ENCODE results near the gene CYTH1.
"Not testable (repeated sequence)": the region's sequence is repeated elsewhere in the genome, so short reads cannot be mapped to it uniquely, and the experiment has no call there.

Gene CYTH1

DNA sequence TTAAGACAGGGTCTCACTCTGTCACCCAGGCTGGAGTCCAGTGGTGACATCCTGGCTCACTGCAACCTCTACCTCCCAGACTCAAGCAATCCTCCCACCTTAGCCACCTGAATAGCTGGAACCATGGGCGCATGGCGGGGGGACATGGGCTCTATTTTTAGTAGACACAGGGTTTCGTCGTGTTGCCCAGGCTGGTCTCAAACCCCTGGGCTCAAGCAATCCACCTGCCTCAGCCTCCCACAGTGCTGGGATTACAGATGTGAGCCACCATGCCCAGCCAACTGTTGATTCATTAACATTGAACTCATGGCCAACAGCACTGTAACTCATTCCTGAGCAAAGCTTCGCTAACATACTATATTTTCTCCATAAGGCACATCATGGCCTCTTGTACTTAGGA is 31.1 kb downstream of the CYTH1 start:
- peaks cover 19% of the 10 kb centered on the region for H3K36me3 Mint-ChIP-seq (ENCODE audit: low read depth)
- H3K4me1 Mint-ChIP-seq (ENCODE audit: low read depth): peaks cover 72% of the 10 kb centered on the region
- not testable (repeated sequence) for H3K27me3 Mint-ChIP-seq (ENCODE audit: low read depth); H3K9me3 Mint-ChIP-seq; DNase-seq (ENCODE audit: low spot score)
- H3K4me3 Mint-ChIP-seq: peak overlapping the region; percentile 27
- peak overlapping the region; percentile 80 for H3K27ac Mint-ChIP-seq

- peak overlapping the region; percentile 80 for H3K4me3 Mint-ChIP-seq
- H3K27me3 Mint-ChIP-seq (ENCODE audit: low read depth): no peaks in the 10 kb centered on the region
- H3K9me3 Mint-ChIP-seq: no peaks in the 10 kb centered on the region
- peaks cover 80% of the 10 kb centered on the region for H3K4me1 Mint-ChIP-seq (ENCODE audit: low read depth)
- peaks cover 25% of the 10 kb centered on the region for H3K36me3 Mint-ChIP-seq (ENCODE audit: low read depth)
- peak; percentile 78 for DNase-seq (ENCODE audit: low spot score)
- peak overlapping the region; percentile 90 for H3K27ac Mint-ChIP-seq
Measured at GRCh38 chr17:78748730-78749317, 33.2 kb downstream of the CYTH1 start.

DNA sequence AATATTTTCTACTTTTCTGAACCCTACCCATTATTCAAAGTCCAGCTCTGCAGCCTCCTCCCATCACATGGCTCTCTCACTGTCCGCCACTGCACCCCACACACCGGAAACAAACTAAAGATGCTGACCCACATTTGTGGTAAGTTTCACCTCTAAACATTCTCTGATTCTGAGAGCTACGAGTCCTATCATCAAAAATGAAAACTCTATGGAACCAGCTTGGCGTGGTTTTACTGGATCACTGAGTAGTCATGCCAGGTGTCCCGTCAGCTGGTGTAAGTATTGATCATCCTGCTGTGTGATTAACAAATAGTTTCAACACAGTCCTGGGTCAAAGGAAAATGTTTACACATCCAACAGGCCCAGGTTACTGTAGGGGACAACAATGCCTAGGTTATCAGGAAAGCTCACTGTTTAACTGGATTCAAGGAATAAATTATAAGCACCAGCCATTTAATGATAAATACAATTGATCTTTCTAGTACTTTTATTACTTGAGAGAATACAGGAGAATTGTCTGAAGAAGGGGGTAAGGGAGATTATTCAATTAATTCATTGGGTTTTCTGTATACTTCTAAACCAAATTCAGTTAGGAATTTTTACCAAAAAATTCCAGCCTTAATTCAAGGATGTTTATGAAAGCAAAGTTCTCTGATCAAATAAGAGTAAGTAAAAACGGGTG is 33.9 kb downstream of the CYTH1 start:
- Mint-ChIP-seq H3K4me3 (peak overlapping the region; percentile 80), H3K9me3 (no peaks in the 10 kb centered on the region), H3K27me3 (ENCODE audit: low read depth) (no peaks in the 10 kb centered on the region), H3K4me1 (ENCODE audit: low read depth) (peaks cover 83% of the 10 kb centered on the region), H3K36me3 (ENCODE audit: low read depth) (peaks cover 29% of the 10 kb centered on the region), H3K27ac (peak overlapping the region; percentile 90)
- peak; percentile 72 for DNase-seq (ENCODE audit: low spot score)

DNA sequence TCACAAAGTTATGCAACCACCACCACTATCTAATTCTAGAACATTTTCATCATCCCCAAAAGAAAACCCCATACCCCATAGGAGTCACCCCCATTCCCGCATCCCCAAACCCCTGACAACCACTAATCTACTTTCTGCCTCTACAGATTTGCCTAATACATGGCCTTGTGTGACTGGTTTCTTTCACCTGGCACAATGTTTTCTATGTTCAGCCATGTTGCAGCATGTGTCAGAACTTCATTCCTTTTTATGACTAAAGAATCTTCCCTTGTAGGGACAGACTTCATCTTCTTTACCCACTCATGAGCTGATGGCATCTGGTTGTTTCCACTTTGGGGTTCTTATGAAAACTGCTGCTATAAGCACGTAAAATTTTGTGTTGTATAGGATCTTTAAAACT is 34.6 kb downstream of the CYTH1 start:
- H3K36me3 Mint-ChIP-seq (ENCODE audit: low read depth): peaks cover 31% of the 10 kb centered on the region

DNA sequence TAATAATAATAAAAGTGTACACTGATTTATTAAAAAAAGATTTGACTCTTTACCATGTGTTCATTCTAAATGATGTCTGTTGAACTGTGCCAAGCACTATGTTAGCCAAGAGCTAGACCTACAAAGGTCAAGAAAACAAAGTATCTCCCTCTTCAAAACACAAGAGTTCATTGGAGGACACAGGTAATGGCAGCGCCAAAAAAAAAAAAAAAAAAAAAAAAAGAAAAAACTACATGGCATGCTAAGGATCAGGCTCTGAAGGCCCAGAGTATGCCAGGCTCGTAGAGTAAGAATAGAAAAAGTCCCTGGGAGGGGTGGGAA is 35.2 kb downstream of the CYTH1 start:
- Mint-ChIP-seq H3K36me3 (ENCODE audit: low read depth) (peaks cover 35% of the 10 kb centered on the region), H3K4me3 (peak overlapping the region; percentile 80), H3K27ac (peak overlapping the region; percentile 90), H3K4me1 (ENCODE audit: low read depth) (peaks cover 81% of the 10 kb centered on the region), H3K9me3 (no peaks in the 10 kb centered on the region), H3K27me3 (ENCODE audit: low read depth) (no peaks in the 10 kb centered on the region)
- DNase-seq (ENCODE audit: low spot score): no peak

More for the DNA sequence above, 34.6 kb downstream of the CYTH1 start:
- Mint-ChIP-seq H3K4me3 (peak overlapping the region; percentile 80), H3K27me3 (ENCODE audit: low read depth) (no peaks in the 10 kb centered on the region), H3K4me1 (ENCODE audit: low read depth) (peaks cover 81% of the 10 kb centered on the region), H3K9me3 (no peaks in the 10 kb centered on the region), H3K27ac (peak overlapping the region; percentile 90)
- DNase-seq (ENCODE audit: low spot score): no peak

DNA sequence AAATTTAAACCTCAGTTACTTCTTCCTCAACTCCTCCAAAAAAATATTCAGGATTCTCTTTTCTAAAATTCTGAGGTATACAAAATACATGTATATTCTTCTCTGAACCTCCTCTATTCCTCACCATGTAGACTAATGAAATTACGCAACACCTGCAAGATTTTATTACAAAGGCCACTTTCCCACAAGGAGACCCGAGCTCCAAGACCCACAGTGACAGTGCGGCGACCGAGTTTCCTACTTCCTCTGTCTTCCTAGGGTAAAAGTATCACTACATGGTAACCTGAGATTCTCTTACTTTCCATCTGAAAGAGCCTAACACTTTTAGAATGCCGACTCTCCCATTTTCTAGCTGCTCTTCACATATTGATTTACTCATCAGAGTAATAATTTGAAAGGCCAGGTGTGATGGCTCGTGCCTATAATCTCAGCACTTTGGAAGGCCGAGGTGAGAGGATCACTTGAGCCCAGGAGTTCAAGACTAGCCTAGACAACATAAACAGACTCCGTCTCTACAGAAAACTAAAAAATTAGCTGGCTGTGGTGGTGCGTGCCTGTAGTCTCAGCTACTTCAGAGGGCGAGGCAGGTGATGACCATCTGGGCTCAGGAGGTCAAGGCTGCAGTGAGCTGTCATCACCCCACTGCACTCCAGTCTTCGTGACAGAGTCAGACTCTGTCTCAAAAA is 35.7 kb downstream of the CYTH1 start:
- Mint-ChIP-seq H3K4me1 (ENCODE audit: low read depth) (peaks cover 80% of the 10 kb centered on the region), H3K9me3 (no peaks in the 10 kb centered on the region), H3K27ac (peak overlapping the region; percentile 60), H3K4me3 (peak overlapping the region; percentile 19), H3K27me3 (ENCODE audit: low read depth) (no peaks in the 10 kb centered on the region), H3K36me3 (ENCODE audit: low read depth) (peaks cover 36% of the 10 kb centered on the region)
- no peak for DNase-seq (ENCODE audit: low spot score)

- peaks cover 36% of the 10 kb centered on the region for H3K36me3 Mint-ChIP-seq (ENCODE audit: low read depth)
Measured at GRCh38 chr17:78745407-78746088, 36.5 kb downstream of the CYTH1 start.

GRCh38 chr17:78742901-78743300 is 39.2 kb downstream of the CYTH1 start:
- peaks cover 43% of the 10 kb centered on the region for H3K36me3 Mint-ChIP-seq (ENCODE audit: low read depth)
- no peak overlapping the region for H3K27ac Mint-ChIP-seq
- H3K9me3 Mint-ChIP-seq: no peaks in the 10 kb centered on the region
- H3K27me3 Mint-ChIP-seq (ENCODE audit: low read depth): no peaks in the 10 kb centered on the region
- peak overlapping the region; percentile 2 for H3K4me3 Mint-ChIP-seq
- peaks cover 78% of the 10 kb centered on the region for H3K4me1 Mint-ChIP-seq (ENCODE audit: low read depth)
- no peak for DNase-seq (ENCODE audit: low spot score)

More at GRCh38 chr17:78745407-78746088, 36.5 kb downstream of the CYTH1 start:
- no peaks in the 10 kb centered on the region for H3K27me3 Mint-ChIP-seq (ENCODE audit: low read depth)
- peaks cover 74% of the 10 kb centered on the region for H3K4me1 Mint-ChIP-seq (ENCODE audit: low read depth)
- H3K9me3 Mint-ChIP-seq: no peaks in the 10 kb centered on the region
- H3K4me3 Mint-ChIP-seq: peak overlapping the region; percentile 47
- DNase-seq (ENCODE audit: low spot score): no peak
- H3K27ac Mint-ChIP-seq: peak overlapping the region; percentile 60

GRCh38 chr17:78741644-78742284 is 40.3 kb downstream of the CYTH1 start:
- Mint-ChIP-seq H3K27me3 (ENCODE audit: low read depth) (no peaks in the 10 kb centered on the region), H3K4me3 (peak overlapping the region; percentile 48), H3K9me3 (no peaks in the 10 kb centered on the region), H3K36me3 (ENCODE audit: low read depth) (peaks cover 41% of the 10 kb centered on the region), H3K27ac (peak overlapping the region; percentile 56), H3K4me1 (ENCODE audit: low read depth) (peaks cover 81% of the 10 kb centered on the region)
- no peak for DNase-seq (ENCODE audit: low spot score)

- Mint-ChIP-seq H3K36me3 (ENCODE audit: low read depth) (peaks cover 37% of the 10 kb centered on the region), H3K4me1 (ENCODE audit: low read depth) (peaks cover 78% of the 10 kb centered on the region), H3K9me3 (no peaks in the 10 kb centered on the region), H3K27me3 (ENCODE audit: low read depth) (no peaks in the 10 kb centered on the region), H3K4me3 (peak overlapping the region; percentile 25), H3K27ac (peak overlapping the region; percentile 67)
- DNase-seq (ENCODE audit: low spot score): no peak
Measured at GRCh38 chr17:78739331-78739931, 42.6 kb downstream of the CYTH1 start.

GRCh38 chr17:78738698-78739097 is 43.4 kb downstream of the CYTH1 start:
- H3K4me3 Mint-ChIP-seq: no peak overlapping the region
- peaks cover 74% of the 10 kb centered on the region for H3K4me1 Mint-ChIP-seq (ENCODE audit: low read depth)
- no peaks in the 10 kb centered on the region for H3K9me3 Mint-ChIP-seq
- no peak for DNase-seq (ENCODE audit: low spot score)
- H3K27ac Mint-ChIP-seq: no peak overlapping the region
- H3K36me3 Mint-ChIP-seq (ENCODE audit: low read depth): peaks cover 31% of the 10 kb centered on the region
- H3K27me3 Mint-ChIP-seq (ENCODE audit: low read depth): no peaks in the 10 kb centered on the region

GRCh38 chr17:78738278-78738677 is 43.8 kb downstream of the CYTH1 start:
- Mint-ChIP-seq H3K9me3 (no peaks in the 10 kb centered on the region), H3K27ac (no peak overlapping the region), H3K36me3 (ENCODE audit: low read depth) (peaks cover 29% of the 10 kb centered on the region), H3K4me3 (peak overlapping the region; percentile 11), H3K27me3 (ENCODE audit: low read depth) (no peaks in the 10 kb centered on the region), H3K4me1 (ENCODE audit: low read depth) (peaks cover 74% of the 10 kb centered on the region)
- DNase-seq (ENCODE audit: low spot score): no peak

- H3K4me3 Mint-ChIP-seq: peak overlapping the region; percentile 89
- DNase-seq (ENCODE audit: low spot score): no peak
Measured at GRCh38 chr17:78737332-78737731, 44.7 kb downstream of the CYTH1 start.

More at GRCh38 chr17:78737332-78737731, 44.7 kb downstream of the CYTH1 start:
- Mint-ChIP-seq H3K4me1 (ENCODE audit: low read depth) (peaks cover 74% of the 10 kb centered on the region), H3K36me3 (ENCODE audit: low read depth) (peaks cover 25% of the 10 kb centered on the region), H3K27ac (peak overlapping the region; percentile 71), H3K27me3 (ENCODE audit: low read depth) (no peaks in the 10 kb centered on the region), H3K9me3 (no peaks in the 10 kb centered on the region)

Measured in T-helper 2 cell treated with Interferon-gamma antibody and Interleukin-4, amounts not matched to agents 5 μg/mL and 100 μg/mL, for 36 hours (primary cell).